Panc1 (cell line): ENCODE data around the gene GRIA4. TPM values are rescaled to one million over a fixed set of nuclear protein-coding genes. Genes with fewer than 3 reads are reported as not detected.

ENCODE experiments used
- ATAC-seq: fragments of 200-7000 bp; cut with Tn5 transposase; 2 replicates; pipeline ENCODE4 v1.9.1; 2020; ENCODE audit warnings: mild to moderate bottlenecking, moderate library complexity
- BruUV-seq: library from RNA; stranded (reverse); fragments of 400-500 nt; replicated peaks from 2 replicates; lab custom pipeline; 2021; lab: Mats Ljungman, UMichigan
- CTCF ChIA-PET: fragments of 300-600 bp; sonication (Branson Sonifier 250); formaldehyde crosslinking; loops from one replicate; lab custom pipeline; 2022; ENCODE audit warnings: antibody characterized with exemption; lab: Charles Lee
- POLR2A ChIA-PET: fragments of 300-600 bp; sonication (Branson Sonifier 250); formaldehyde crosslinking; loops from one replicate; lab custom pipeline; 2022; ENCODE audit warnings: antibody characterized with exemption; lab: Charles Lee
- DNase-seq: peaks from one replicate; pipeline ENCODE4 v3.0.0-alpha.2; 2010; ENCODE audit warnings: low read depth, low spot score
- H3K27ac ChIP-seq: 2 replicates; pipeline ENCODE4 v1.5.1; 2011; ENCODE audit warnings: mild to moderate bottlenecking, low read length, inconsistent platforms
- H3K27me3 ChIP-seq: fragments of 200-500 bp; sonication (Bioruptor generic); 2 replicates; pipeline ENCODE4 v1.6.0; 2014; ENCODE audit warnings: low read length, inconsistent platforms; ENCODE audit not compliant: control insufficient read depth, insufficient read depth
- H3K36me3 ChIP-seq: fragments of 200-500 bp; sonication (Bioruptor generic); 2 replicates; pipeline ENCODE4 v1.5.1; 2014; ENCODE audit warnings: inconsistent platforms, mild to moderate bottlenecking, low read length, moderate library complexity; ENCODE audit not compliant: control insufficient read depth, insufficient read depth
- H3K4me1 ChIP-seq: 2 replicates; pipeline ENCODE4 v1.5.1; 2011; ENCODE audit warnings: inconsistent platforms, mild to moderate bottlenecking, low read length, moderate library complexity; ENCODE audit not compliant: control insufficient read depth, insufficient read depth
- H3K4me3 ChIP-seq, 2 experiments: 2 replicates each; pipeline ENCODE4 v1.5.1; 2011 to 2012; ENCODE audit warnings: low read depth in 2 of 2, low read length in 2 of 2, mild to moderate bottlenecking in 2 of 2, inconsistent platforms in 1 of 2, moderate library complexity in 1 of 2
- H3K9me3 ChIP-seq: fragments of 200-500 bp; sonication (Bioruptor generic); 2 replicates; pipeline ENCODE4 v1.5.1; 2014; ENCODE audit warnings: low read depth, mild to moderate bottlenecking, inconsistent platforms, low read length, moderate library complexity; ENCODE audit not compliant: control insufficient read depth, insufficient read depth
- CTCF ChIP-seq: fragments of 450-650 bp; IDR thresholded peaks from 2 replicates; pipeline ENCODE4 v1.5.1; 2017; ENCODE audit warnings: mild to moderate bottlenecking
- POLR2AphosphoS5 ChIP-seq: IDR thresholded peaks from 2 replicates; pipeline ENCODE4 v1.6.1; 2012; ENCODE audit warnings: mild to moderate bottlenecking, low read depth, low read length, moderate library complexity
- REST ChIP-seq, 2 experiments: IDR thresholded peaks; 2 replicates each; pipeline ENCODE4 v1.6.1; 2011 to 2012; ENCODE audit warnings: low read depth in 2 of 2, control low read depth in 1 of 2, low read length in 1 of 2, mild to moderate bottlenecking in 1 of 2, moderate library complexity in 1 of 2; ENCODE audit not compliant: insufficient read depth in 1 of 2
- SIN3A ChIP-seq: IDR thresholded peaks from 2 replicates; pipeline ENCODE4 v1.6.1; 2012; ENCODE audit warnings: low read depth, mild to moderate bottlenecking, low read length, moderate library complexity, borderline replicate concordance; ENCODE audit not compliant: insufficient read depth
- TCF7L2 ChIP-seq: IDR thresholded peaks from 2 replicates; pipeline ENCODE4 v1.6.1; 2011; ENCODE audit warnings: mild to moderate bottlenecking, low read depth, low read length, inconsistent platforms
- in situ Hi-C: cut with HindIII; loops from 2 replicates; pipeline ENCODE4 v1.10.0; 2016; ENCODE audit warnings: low sequenced_read_pairs, low pct_unique_long_range_greater_than_20kb
- intact Hi-C: fragments of 100-400 bp; cut with micrococcal nuclease; formaldehyde crosslinking; loops from one replicate; pipeline ENCODE4 v1.10.0; 2022; ENCODE audit not compliant: unreplicated experiment
- total RNA-seq: library from RNA; stranded (reverse); gene quantifications from one replicate; pipeline ENCODE4 v1.2.1, GENCODE V29; 2021; ENCODE audit not compliant: unreplicated experiment

The GRIA4 gene
- total RNA-seq, 1 experiment from 2014 or later = not detected

GRCh38 chr11:105953886-105954285 is 344.0 kb downstream of the GRIA4 start:
- intact Hi-C loops = no loop called here
- BruUV-seq = no TSS peak
- DNase-seq (no peak), ATAC-seq (no peak)
- POLR2A ChIA-PET = no interaction called here
- TF ChIP-seq POLR2AphosphoS5 = no peak
- TF ChIP-seq CTCF = no peak
- TF ChIP-seq SIN3A = no peak
- TF ChIP-seq TCF7L2 = no peak
- H3K4me3 ChIP-seq = no peak overlapping the region
- no peaks in the 10 kb centered on the region for H3K9me3 ChIP-seq
- no peaks in the 10 kb centered on the region for H3K4me1 ChIP-seq
- in situ Hi-C loops = no loop called here
- no peaks in the 10 kb centered on the region for H3K36me3 ChIP-seq
- CTCF ChIA-PET = no interaction called here
- H3K27ac ChIP-seq = no peak overlapping the region
- no peaks in the 10 kb centered on the region; the same call in 1 of the 2 replicates for H3K27me3 ChIP-seq

GRCh38 chr11:105960252-105961245 is 350.7 kb downstream of the GRIA4 start:
- no peak overlapping the region for H3K27ac ChIP-seq
- intact Hi-C loops = no loop called here
- no peaks in the 10 kb centered on the region for H3K9me3 ChIP-seq
- no TSS peak for BruUV-seq
- no peaks in the 10 kb centered on the region; the same call in 1 of the 2 replicates for H3K27me3 ChIP-seq
- POLR2A ChIA-PET = no interaction called here
- in situ Hi-C loops = no loop called here
- no peaks in the 10 kb centered on the region for H3K4me1 ChIP-seq
- ATAC-seq (no peak), DNase-seq (no peak)
- TF ChIP-seq REST (IDR thresholded peaks at IDR 0.05; ENCODE audit: insufficient read depth in 1 of 2, low read depth in 2 of 2, low read length in 1 of 2) (no peak), CTCF (no peak), POLR2AphosphoS5 (no peak), TCF7L2 (no peak), SIN3A (no peak)
- H3K4me3 ChIP-seq = no peak overlapping the region
- H3K36me3 ChIP-seq = no peaks in the 10 kb centered on the region; the same call in 1 of the 2 replicates
- CTCF ChIA-PET = no interaction called here
